Measurements from ENCODE around the gene TOMM6.
"Not testable (repeated sequence)": the region's sequence is repeated elsewhere in the genome, so short reads cannot be mapped to it uniquely, and the experiment has no call there.

Gene TOMM6

DNA sequence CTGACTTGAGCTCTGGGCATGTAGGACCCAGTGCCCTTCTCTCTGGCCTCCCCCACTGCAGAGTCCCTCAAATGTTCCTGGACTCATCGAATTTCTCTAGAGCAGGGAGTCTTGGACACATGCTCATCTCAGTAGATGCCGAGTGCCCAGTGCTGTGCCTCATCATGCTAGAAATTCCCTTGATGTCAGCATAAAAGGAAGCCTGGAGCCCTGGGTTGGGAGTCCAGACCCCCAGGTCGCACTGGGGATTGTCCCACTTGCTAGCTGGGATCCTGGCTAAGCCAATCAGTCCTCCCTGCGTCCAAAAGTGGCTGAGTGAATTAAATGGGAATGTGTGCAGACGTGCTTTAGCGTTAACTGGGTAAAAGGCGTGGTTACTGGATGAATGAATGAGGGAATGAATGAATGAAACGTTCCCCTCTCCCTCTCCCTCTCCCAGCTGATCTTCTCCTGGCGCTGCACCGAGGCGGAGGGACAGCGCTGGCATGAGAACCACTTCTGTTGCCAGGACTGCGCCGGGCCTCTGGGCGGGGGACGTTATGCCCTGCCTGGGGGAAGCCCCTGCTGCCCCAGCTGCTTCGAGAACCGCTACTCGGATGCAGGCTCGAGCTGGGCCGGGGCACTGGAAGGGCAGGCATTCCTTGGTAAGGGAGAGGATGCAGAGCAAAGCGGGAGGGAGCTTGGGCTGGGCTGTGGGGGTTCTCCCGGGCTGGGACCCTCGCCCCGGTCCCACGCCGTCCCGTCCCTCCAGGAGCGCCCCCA is 1.6 kb upstream of the TOMM6 start:
- DNase-seq = no peak

DNA sequence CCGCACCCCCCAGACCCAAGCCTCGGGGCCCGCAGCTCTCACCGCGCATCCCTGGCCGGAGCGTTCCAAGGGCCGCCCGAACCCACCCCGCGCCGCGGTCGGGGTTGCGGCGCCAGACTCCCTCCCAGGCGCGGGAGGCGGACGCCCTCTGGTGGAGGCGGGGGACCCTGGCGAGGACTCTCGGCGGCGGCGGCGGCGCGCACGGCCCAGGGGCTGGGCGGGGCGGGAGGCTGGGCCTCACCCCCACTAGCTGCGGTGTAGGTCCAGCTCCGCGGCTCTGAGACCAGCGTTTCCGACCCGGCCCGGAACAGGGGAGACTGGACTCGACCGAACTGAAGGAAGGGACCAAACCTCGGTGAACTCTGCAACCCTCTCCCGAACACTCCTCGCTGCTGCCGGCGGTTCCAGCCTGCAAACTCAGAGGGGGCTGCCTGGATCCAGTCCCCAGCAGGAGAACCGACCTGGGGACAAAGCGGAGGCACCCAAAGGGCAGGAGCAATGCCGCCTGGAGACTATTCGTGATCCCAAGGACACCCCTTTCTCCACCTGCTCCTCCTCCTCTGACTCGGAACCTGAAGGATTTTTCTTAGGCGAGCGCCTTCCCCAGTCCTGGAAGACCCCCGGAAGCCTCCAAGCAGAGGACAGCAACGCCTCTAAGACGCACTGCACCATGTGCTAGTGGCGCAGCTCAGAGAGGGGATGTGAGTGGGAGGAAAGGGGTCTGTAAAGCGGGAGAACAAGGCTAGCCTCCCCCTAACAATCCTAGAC is 859 bp upstream of the TOMM6 start:
- DNase-seq = peak; percentile 85 to 88

- no peak for DNase-seq
These were observed 1.9 kb downstream of the TOMM6 start for GRCh38 chr6:41789390-41789724.

DNA sequence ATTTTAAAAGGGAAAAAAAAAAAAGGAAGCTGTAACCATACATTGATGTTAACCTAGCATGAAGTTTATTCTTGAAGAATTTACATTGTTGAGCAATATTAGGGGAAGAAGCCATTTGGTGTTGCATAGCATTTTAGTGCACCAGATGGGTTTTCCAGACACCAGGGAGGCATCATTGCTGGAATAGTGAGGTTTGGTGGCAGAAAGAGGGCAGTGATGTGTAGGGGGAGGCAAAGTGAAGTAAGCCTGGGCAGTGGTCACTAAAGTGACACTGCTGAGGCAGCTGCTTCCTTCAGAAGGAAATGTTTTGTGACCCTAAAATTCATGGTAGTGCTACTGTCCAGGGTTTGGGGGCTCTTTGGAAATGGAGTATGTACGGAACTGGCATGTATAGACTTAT is 2.6 kb downstream of the TOMM6 start:
- DNase-seq = no peak

DNA sequence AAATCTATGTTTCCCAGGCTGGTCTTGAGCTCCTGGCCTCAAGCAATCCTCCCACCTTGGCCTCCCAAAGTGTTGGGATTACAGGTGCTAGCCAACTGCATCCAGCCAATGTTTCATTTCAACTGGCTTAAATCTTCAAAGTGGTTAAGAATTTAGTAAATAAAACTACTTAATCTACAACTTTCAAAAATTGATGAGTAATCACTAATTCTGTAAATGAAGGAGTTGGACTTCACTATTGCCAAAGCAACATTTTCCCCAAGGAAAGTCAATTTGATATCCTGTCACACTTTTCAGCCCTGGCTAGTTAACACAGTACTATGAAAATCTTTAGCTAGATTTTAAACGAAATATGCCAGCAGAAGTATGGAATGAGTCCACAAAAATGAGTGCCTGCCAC is 3.8 kb downstream of the TOMM6 start:
- no peak for DNase-seq

GRCh38 chr6:41791984-41792383 is 4.5 kb downstream of the TOMM6 start:
- DNase-seq = no peak

DNA sequence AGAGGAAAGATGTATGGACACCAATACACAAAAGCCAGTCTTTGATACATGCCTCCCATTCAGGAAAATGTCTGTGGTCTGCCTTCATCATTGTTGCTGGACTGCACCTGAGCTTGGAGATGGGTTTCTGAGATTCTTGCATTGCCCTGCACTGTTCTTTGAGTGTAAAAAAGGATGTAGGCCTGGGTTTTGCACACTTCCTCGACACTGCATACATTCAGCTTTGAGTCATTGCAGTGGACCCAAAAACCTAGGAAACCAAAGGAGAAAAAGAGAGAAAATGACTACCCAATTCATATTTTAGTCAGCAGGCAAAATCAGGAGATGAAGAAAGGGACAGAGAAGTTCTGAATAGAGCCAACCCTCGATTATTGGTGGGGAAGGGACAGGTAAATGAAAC is 9.0 kb downstream of the TOMM6 start:
- DNase-seq = no peak

GRCh38 chr6:41798901-41799558 is 11.5 kb downstream of the TOMM6 start:
- DNase-seq = no peak

- DNase-seq = no peak
These were observed 12.0 kb downstream of the TOMM6 start for GRCh38 chr6:41799559-41799911.

GRCh38 chr6:41801380-41801779 is 13.9 kb downstream of the TOMM6 start:
- no peak for DNase-seq

GRCh38 chr6:41805830-41806774 is 18.6 kb downstream of the TOMM6 start:
- no peak for DNase-seq

- no peak for DNase-seq
These were observed 23.6 kb downstream of the TOMM6 start for GRCh38 chr6:41811095-41811494.

DNA sequence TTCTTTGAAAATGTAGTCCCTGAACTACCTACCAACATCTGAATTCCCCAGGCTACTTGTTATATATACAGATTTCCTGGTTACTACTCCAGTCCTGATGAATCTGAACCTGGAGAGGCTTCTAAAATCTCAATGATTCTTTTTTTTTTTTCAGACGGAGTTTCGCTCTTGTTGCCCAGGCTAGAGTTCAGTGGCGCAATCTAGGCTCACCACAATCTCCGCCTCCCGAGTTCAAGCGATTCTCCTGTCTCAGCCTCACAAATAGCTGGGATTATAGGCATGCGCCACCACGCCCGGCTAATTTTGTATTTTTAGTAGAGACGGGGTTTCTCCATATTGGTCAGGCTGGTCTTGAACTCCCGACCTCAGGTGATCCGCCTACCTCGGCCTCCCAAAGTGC is 24.5 kb downstream of the TOMM6 start:
- not testable (repeated sequence) for DNase-seq

- no peak for DNase-seq
These were observed 26.0 kb downstream of the TOMM6 start for GRCh38 chr6:41813469-41813868.

- no peak for DNase-seq
These were observed 26.5 kb downstream of the TOMM6 start for GRCh38 chr6:41813956-41814355.

- no peak for DNase-seq
These were observed 27.1 kb downstream of the TOMM6 start for GRCh38 chr6:41814629-41815028.

- no peak for DNase-seq
These were observed 28.1 kb downstream of the TOMM6 start for GRCh38 chr6:41815587-41815986.

- DNase-seq = no peak
These were observed 31.0 kb downstream of the TOMM6 start for GRCh38 chr6:41818271-41819054.

- DNase-seq = no peak
These were observed 33.8 kb downstream of the TOMM6 start for GRCh38 chr6:41821266-41821665.

DNA sequence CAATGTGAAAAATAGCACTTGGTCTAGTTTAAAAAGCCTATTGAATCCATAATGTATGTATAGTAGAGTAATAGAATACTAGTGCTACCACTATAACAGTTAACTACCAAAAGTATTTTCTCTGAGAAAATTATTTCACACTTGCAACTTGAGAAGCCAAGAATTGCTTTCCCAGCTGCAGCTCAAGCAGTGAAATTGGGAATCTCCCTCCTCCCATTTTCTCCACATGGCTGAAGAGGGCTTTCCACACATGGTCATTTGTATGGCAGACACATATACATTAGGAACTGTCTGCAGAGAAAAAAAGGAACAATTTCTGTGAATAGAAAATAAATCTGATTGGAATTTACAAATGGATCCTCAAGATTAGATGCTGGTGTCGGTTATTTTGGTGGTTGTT is 34.5 kb downstream of the TOMM6 start:
- no peak for DNase-seq

DNA sequence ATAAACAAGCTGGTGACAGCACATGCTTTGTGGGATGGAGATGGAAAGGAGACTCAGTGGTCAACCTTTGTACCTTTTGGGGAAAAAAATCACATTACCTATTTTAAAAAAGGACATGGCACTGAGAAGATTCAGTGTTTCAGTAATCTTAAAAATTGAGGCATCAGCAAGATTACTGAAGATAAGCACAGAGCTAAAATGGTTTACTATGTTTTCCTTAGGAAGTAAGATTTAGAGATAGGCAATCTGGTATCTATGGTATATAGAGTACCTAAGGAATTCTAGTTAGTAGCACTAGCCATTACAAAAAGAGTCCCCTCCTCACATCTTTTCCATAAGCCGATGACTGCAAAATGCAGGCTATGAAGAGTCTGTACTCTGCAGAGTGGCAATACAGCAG is 35.7 kb downstream of the TOMM6 start:
- no peak for DNase-seq

All from activated CD4-positive, alpha-beta T cell treated with anti-CD3 and anti-CD28 coated beads for 4 hours (primary cell).